H1 (cell line): ENCODE data around the gene DEPDC1. TPM values are rescaled to one million over a fixed set of nuclear protein-coding genes. Genes with fewer than 3 reads are reported as not detected.

ENCODE experiments used
- CTCF ChIA-PET: fragments of 300-600 bp; sonication (Branson Sonifier 250); formaldehyde crosslinking; loops from one replicate; lab custom pipeline; 2021; ENCODE audit not compliant: partially characterized antibody; lab: Charles Lee
- POLR2A ChIA-PET: fragments of 300-600 bp; sonication (Branson Sonifier 250); formaldehyde crosslinking; loops from one replicate; lab custom pipeline; 2021; ENCODE audit warnings: inconsistent platforms; ENCODE audit not compliant: partially characterized antibody; lab: Charles Lee
- DNase-seq, 2 experiments: peaks; one replicate each; pipeline versions ENCODE4 v3.0.0 to v3.0.0-alpha.2; 2010 to 2022; ENCODE audit warnings: low spot score in 2 of 2, low read depth in 1 of 2, mixed read lengths in 1 of 2
- FAIRE-seq: peaks from 2 replicates; lab custom pipeline; 2011; peaks lifted over from hg19 to GRCh38; lab: Jason Lieb, UNC
- H2AFZ ChIP-seq: 2 replicates; pipeline ENCODE4 v1.8.1; 2012; ENCODE audit warnings: low read length, inconsistent platforms
- H2AK5ac ChIP-seq: 2 replicates; pipeline ENCODE4 v1.6.1; 2013; ENCODE audit warnings: low read depth, low read length
- H2BK120ac ChIP-seq: replicated peaks from 2 replicates; pipeline ENCODE3; 2013; ENCODE audit warnings: low read depth, low read length, inconsistent platforms
- H2BK12ac ChIP-seq: 2 replicates; pipeline ENCODE4 v1.6.1; 2013; ENCODE audit warnings: low read depth, low read length
- H2BK15ac ChIP-seq: 2 replicates; pipeline ENCODE4 v1.6.1; 2013; ENCODE audit warnings: low read length
- H2BK20ac ChIP-seq: 2 replicates; pipeline ENCODE4 v1.6.1; 2013; ENCODE audit warnings: low read length
- H2BK5ac ChIP-seq: 2 replicates; pipeline ENCODE4 v1.6.1; 2013; ENCODE audit warnings: low read depth, low read length
- H3K14ac ChIP-seq: 2 replicates; pipeline ENCODE4 v1.6.1; 2013; ENCODE audit warnings: inconsistent platforms; ENCODE audit not compliant: insufficient read length
- H3K18ac ChIP-seq: 2 replicates; pipeline ENCODE4 v1.6.1; 2013; ENCODE audit warnings: low read length; ENCODE audit errors: extremely low read depth
- H3K23ac ChIP-seq: 2 replicates; pipeline ENCODE4 v1.6.1; 2013; ENCODE audit warnings: inconsistent platforms; ENCODE audit not compliant: insufficient read length
- H3K23me2 ChIP-seq: 2 replicates; pipeline ENCODE4 v1.6.1; 2013; ENCODE audit warnings: low read depth, low read length
- H3K27ac ChIP-seq: 2 replicates; pipeline ENCODE4 v1.6.1; 2011; ENCODE audit warnings: low read depth, low read length, inconsistent platforms
- H3K27me3 ChIP-seq, 4 experiments: replicated peaks in 1 of 4; 1 replicate in 1 of 4; 2 replicates in 3 of 4; pipeline versions ENCODE4 v1.6.1 to v1.8.1; 2011 to 2013; ENCODE audit warnings: low read length in 3 of 4, mild to moderate bottlenecking in 3 of 4, inconsistent platforms in 2 of 4, mixed read lengths in 2 of 4, moderate library complexity in 1 of 4; ENCODE audit not compliant: control insufficient read depth in 3 of 4, insufficient read depth in 3 of 4; ENCODE audit errors: extremely low read depth in 1 of 4
- H3K36me3 ChIP-seq, 4 experiments: 2 replicates each; pipeline versions ENCODE4 v1.6.1 to v1.8.1; 2011 to 2013; ENCODE audit warnings: mild to moderate bottlenecking in 4 of 4, low read length in 3 of 4, moderate library complexity in 2 of 4, control low read depth in 1 of 4, inconsistent platforms in 1 of 4; ENCODE audit not compliant: insufficient read depth in 4 of 4, control insufficient read depth in 2 of 4
- H3K4ac ChIP-seq: replicated peaks from 2 replicates; pipeline ENCODE3; 2013; ENCODE audit warnings: low read length, low read depth, mixed read lengths, inconsistent platforms; ENCODE audit not compliant: insufficient read length
- H3K4me1 ChIP-seq, 4 experiments: replicated peaks in 1 of 4; 1 replicate in 1 of 4; 2 replicates in 3 of 4; pipeline versions ENCODE4 v1.6.1 to v1.8.1; 2011 to 2013; ENCODE audit warnings: low read length in 3 of 4, inconsistent platforms in 2 of 4, mixed read lengths in 1 of 4; ENCODE audit not compliant: insufficient read depth in 4 of 4, control insufficient read depth in 3 of 4
- H3K4me2 ChIP-seq, 2 experiments: 2 replicates each; pipeline versions ENCODE4 v1.6.1 to v1.8.1; 2011 to 2013; ENCODE audit warnings: low read depth in 2 of 2, low read length in 2 of 2, control low read depth in 1 of 2, inconsistent platforms in 1 of 2, mild to moderate bottlenecking in 1 of 2; ENCODE audit not compliant: insufficient read depth in 1 of 2
- H3K4me3 ChIP-seq, 4 experiments: fragments of 200-600, 300-600 bp in 1 of 4; sonication (generic), shearing (Covaris generic), sonication (Bioruptor Twin) in 1 of 4; 2 replicates each; pipeline versions ENCODE4 v1.5.1 to v1.8.1; 2011 to 2016; ENCODE audit warnings: low read length in 4 of 4, low read depth in 3 of 4, control low read depth in 2 of 4, inconsistent platforms in 2 of 4, mild to moderate bottlenecking in 2 of 4, mixed read lengths in 1 of 4, moderate library complexity in 1 of 4; ENCODE audit not compliant: insufficient read depth in 2 of 4; ENCODE audit errors: extremely low read depth in 1 of 4
- H3K56ac ChIP-seq: replicated peaks from 2 replicates; pipeline ENCODE3; 2013; ENCODE audit warnings: low read depth, mild to moderate bottlenecking, mixed read lengths, low read length, inconsistent platforms; ENCODE audit not compliant: insufficient read length
- H3K79me1 ChIP-seq: 2 replicates; pipeline ENCODE4 v1.6.1; 2013; ENCODE audit warnings: low read depth, low read length, control low read depth
- H3K79me2 ChIP-seq, 2 experiments: 2 replicates each; pipeline versions ENCODE4 v1.6.1 to v1.8.1; 2012 to 2013; ENCODE audit warnings: low read length in 2 of 2, mild to moderate bottlenecking in 2 of 2, inconsistent platforms in 1 of 2; ENCODE audit not compliant: insufficient read depth in 2 of 2, control insufficient read depth in 1 of 2
- H3K9ac ChIP-seq, 4 experiments: replicated peaks in 1 of 4; 1 replicate in 1 of 4; 2 replicates in 3 of 4; pipeline versions ENCODE4 v1.6.1 to v1.8.1; 2011 to 2013; ENCODE audit warnings: low read depth in 3 of 4, low read length in 3 of 4, control low read depth in 2 of 4, mild to moderate bottlenecking in 2 of 4, moderate library complexity in 2 of 4, inconsistent platforms in 1 of 4; ENCODE audit errors: extremely low read depth in 1 of 4
- H3K9me3 ChIP-seq, 2 experiments: 2 replicates each; pipeline versions ENCODE4 v1.6.1 to v1.8.1; 2012 to 2013; ENCODE audit warnings: mild to moderate bottlenecking in 2 of 2, moderate library complexity in 2 of 2, control low read depth in 1 of 2, inconsistent platforms in 1 of 2, low read depth in 1 of 2, low read length in 1 of 2, mixed read lengths in 1 of 2; ENCODE audit not compliant: insufficient read depth in 2 of 2
- H4K20me1 ChIP-seq, 2 experiments: replicated peaks in 1 of 2; 2 replicates each; pipeline versions ENCODE3 to v1.8.1; 2011 to 2013; ENCODE audit warnings: inconsistent platforms in 2 of 2, low read length in 2 of 2, mild to moderate bottlenecking in 1 of 2; ENCODE audit not compliant: insufficient read depth in 2 of 2, control insufficient read depth in 1 of 2
- H4K5ac ChIP-seq: 2 replicates; pipeline ENCODE4 v1.6.1; 2013; ENCODE audit warnings: low read length, low read depth, mixed read lengths, inconsistent platforms; ENCODE audit not compliant: insufficient read length
- H4K8ac ChIP-seq: 2 replicates; pipeline ENCODE4 v1.8.0; 2013; ENCODE audit warnings: mild to moderate bottlenecking, moderate library complexity, low read length, inconsistent platforms; ENCODE audit not compliant: insufficient read depth; ENCODE audit errors: extremely low read depth
- H4K91ac ChIP-seq: replicated peaks from 2 replicates; pipeline ENCODE3; 2013; ENCODE audit warnings: low read length, mixed read lengths, inconsistent platforms; ENCODE audit not compliant: insufficient read length
- BACH1 ChIP-seq: IDR thresholded peaks from 2 replicates; pipeline ENCODE4 v1.6.1; 2012; ENCODE audit warnings: low read length, improper control_type of control experiment
- CBX8 ChIP-seq: fragments of 300-800, 300-1000 bp; sonication (generic); IDR thresholded peaks from 2 replicates; pipeline ENCODE4 v1.7.1; 2016; ENCODE audit warnings: low read depth, low read length, borderline replicate concordance
- CHD2 ChIP-seq: IDR thresholded peaks from 2 replicates; pipeline ENCODE4 v1.6.1; 2012; ENCODE audit warnings: low read length, improper control_type of control experiment
- CREB1 ChIP-seq: IDR thresholded peaks from 2 replicates; pipeline ENCODE4 v1.6.1; 2012; ENCODE audit warnings: inconsistent platforms
- HDAC2 ChIP-seq, 2 experiments: fragments of 300-600 bp in 1 of 2; sonication (generic) in 1 of 2; IDR thresholded peaks; 2 replicates each; pipeline ENCODE4 v1.6.1; 2011 to 2012; ENCODE audit warnings: low read depth in 2 of 2, low read length in 2 of 2, mild to moderate bottlenecking in 2 of 2, moderate library complexity in 2 of 2, borderline replicate concordance in 1 of 2, inconsistent platforms in 1 of 2
- JUND ChIP-seq: IDR thresholded peaks from 2 replicates; pipeline ENCODE4 v1.6.1; 2011; ENCODE audit warnings: mild to moderate bottlenecking, improper control_type of control experiment, low read length
- RAD21 ChIP-seq, 2 experiments: IDR thresholded peaks in 1 of 2; conservative IDR thresholded peaks in 1 of 2; 2 replicates each; pipeline ENCODE4 v1.6.1; 2011; ENCODE audit warnings: low read depth in 2 of 2, low read length in 2 of 2, improper control_type of control experiment in 1 of 2, inconsistent platforms in 1 of 2, mild to moderate bottlenecking in 1 of 2, moderate library complexity in 1 of 2
- SIX5 ChIP-seq: IDR thresholded peaks from 2 replicates; pipeline ENCODE4 v1.6.1; 2011; ENCODE audit warnings: mild to moderate bottlenecking, low read depth, low read length
- YY1 ChIP-seq: IDR thresholded peaks from 2 replicates; pipeline ENCODE4 v1.6.1; 2011; ENCODE audit warnings: low read depth, mild to moderate bottlenecking, low read length
- WGBS, 2 experiments: shearing (Covaris generic) in 1 of 2; methylation state at CpG; one replicate each; pipeline versions ENCODE4 v1.1.6 to v1.1.7; 2013 to 2015; ENCODE audit warnings: low lambda C conversion rate in 2 of 2, mixed read lengths in 2 of 2, inconsistent platforms in 1 of 2, low coverage in 1 of 2, missing lambda C conversion rate in 1 of 2; ENCODE audit not compliant: insufficient replicate concordance in 2 of 2, insufficient coverage in 1 of 2, insufficient read length in 1 of 2; ENCODE audit errors: extremely low coverage in 1 of 2, missing lambda C conversion rate in 1 of 2; 5-methylcytosine and 5-hydroxymethylcytosine counted together
- polyA plus RNA-seq, 7 experiments: library from polyadenylated mRNA; depleted of rRNA in 3 of 7; stranded (reverse) in 5 of 7; unstranded in 2 of 7; fragments of >200 nt in 5 of 7; fragments of 200-250 nt in 2 of 7; gene quantifications; 1 replicate in 5 of 7; 2 replicates in 1 of 7; 4 replicates in 1 of 7; pipeline versions ENCODE4 v1.2.1 to v1.2.3, GENCODE V29; 2011 to 2013; ENCODE audit warnings: missing spikeins in 2 of 7, mixed read lengths in 2 of 7
- total RNA-seq: library from RNA; stranded (reverse); fragmentation: NEBNext Ultra II Directional; extraction: Animal tissue kit (Norgen Biotek cat#: 25700); gene quantifications from 2 replicates; pipeline ENCODE4 v1.2.1, GENCODE V29; 2021
- TF ChIP-seq, protein P1 (sequence below), 3 experiments: IDR thresholded peaks; 1 replicate in 2 of 3; 2 replicates in 1 of 3; pipeline versions ENCODE4 v1.5.1 to v1.6.1; 2011; ENCODE audit warnings: low read length in 3 of 3, mild to moderate bottlenecking in 3 of 3, inconsistent platforms in 2 of 3, low read depth in 1 of 3, moderate library complexity in 1 of 3; ENCODE audit not compliant: insufficient read depth in 1 of 3; ENCODE audit errors: control extremely low read depth in 1 of 3

Gene DEPDC1
- total and polyA plus RNA-seq, 2 of the 8 experiments (the other 6 are each of a cell fraction or from before 2014, with no cell fraction given), result 5.5 to 46.5 TPM

DNA sequence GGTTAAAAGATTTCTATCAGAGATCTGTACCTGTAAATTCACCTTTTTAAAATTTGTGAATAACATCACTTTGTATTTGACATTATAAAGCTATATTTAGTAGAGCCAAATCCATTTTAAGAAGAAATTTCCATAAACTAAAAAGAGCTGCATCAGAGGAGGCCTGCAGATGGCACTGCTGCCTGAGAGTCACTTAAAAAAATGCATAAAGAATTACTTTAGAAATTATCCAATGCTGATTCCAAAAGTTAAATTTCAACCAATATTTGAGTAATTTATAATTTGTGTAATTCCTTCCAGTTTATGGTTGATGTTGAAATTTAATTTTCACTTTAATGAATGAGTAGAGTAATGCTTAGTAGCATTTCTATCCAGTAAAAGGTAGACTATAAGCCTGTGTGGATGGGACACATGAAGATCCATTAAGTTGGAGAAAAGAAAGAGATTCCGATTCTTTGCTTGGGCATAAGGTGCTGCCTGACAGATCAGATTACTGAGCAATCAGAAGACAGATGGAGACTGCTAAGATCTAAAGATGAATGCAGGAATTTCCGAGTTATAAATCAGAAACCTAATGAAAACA is 26.4 kb downstream of the DEPDC1 start:
- TF ChIP-seq HDAC2 (IDR thresholded peaks at IDR 0.05; ENCODE audit: borderline replicate concordance in 1 of 2, low read depth in 2 of 2, low read length in 2 of 2) (no peak), CHD2 (no peak), JUND (no peak), CBX8 (no peak), CREB1 (no peak), BACH1 (no peak), RAD21 (IDR thresholded peaks at IDR 0.05 in 1 of 2, conservative IDR thresholded peaks at IDR 0.05 in 1 of 2; ENCODE audit: low read depth in 2 of 2, low read length in 2 of 2) (peak; percentile 51 to 54), SIX5 (no peak), YY1 (no peak)
- TF ChIP-seq, protein P1, sequence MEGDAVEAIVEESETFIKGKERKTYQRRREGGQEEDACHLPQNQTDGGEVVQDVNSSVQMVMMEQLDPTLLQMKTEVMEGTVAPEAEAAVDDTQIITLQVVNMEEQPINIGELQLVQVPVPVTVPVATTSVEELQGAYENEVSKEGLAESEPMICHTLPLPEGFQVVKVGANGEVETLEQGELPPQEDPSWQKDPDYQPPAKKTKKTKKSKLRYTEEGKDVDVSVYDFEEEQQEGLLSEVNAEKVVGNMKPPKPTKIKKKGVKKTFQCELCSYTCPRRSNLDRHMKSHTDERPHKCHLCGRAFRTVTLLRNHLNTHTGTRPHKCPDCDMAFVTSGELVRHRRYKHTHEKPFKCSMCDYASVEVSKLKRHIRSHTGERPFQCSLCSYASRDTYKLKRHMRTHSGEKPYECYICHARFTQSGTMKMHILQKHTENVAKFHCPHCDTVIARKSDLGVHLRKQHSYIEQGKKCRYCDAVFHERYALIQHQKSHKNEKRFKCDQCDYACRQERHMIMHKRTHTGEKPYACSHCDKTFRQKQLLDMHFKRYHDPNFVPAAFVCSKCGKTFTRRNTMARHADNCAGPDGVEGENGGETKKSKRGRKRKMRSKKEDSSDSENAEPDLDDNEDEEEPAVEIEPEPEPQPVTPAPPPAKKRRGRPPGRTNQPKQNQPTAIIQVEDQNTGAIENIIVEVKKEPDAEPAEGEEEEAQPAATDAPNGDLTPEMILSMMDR (IDR thresholded peaks at IDR 0.05; ENCODE audit: control extremely low read depth in 1 of 3, insufficient read depth in 1 of 3, low read depth in 1 of 3, low read length in 3 of 3), result peak in 1 of 3 experiments; percentile 20; a peak in 2 of 4 replicates
- TF ChIP-seq, all 59 proteins: peak for 2
- H3K23me2 ChIP-seq, result no peaks in the 10 kb centered on the region
- FAIRE-seq (no peak), DNase-seq (no peak)
- 92% methylated on average over 2 of the region's 2 CpGs; no CpG with 5 or more reads in 1 of the 2 experiments for WGBS, 2 experiments
- no peak overlapping the region for H3K23ac ChIP-seq
- H3K4me1 ChIP-seq, result peaks cover 0 to 4% (median 0%) of the 10 kb centered on the region in 4 experiments; a peak in 2 of 7 replicates
- no peaks in the 10 kb centered on the region for H3K79me2 ChIP-seq
- no peak overlapping the region for H2AFZ ChIP-seq
- no peak overlapping the region for H4K5ac ChIP-seq
- H3K9me3 ChIP-seq, result no peaks in the 10 kb centered on the region
- H2BK12ac ChIP-seq, result no peak overlapping the region
- H3K4me3 ChIP-seq, result no peak overlapping the region
- no peak overlapping the region for H3K4ac ChIP-seq
- ChIA-PET CTCF (interaction anchor here (0.9 to 2.9 kb wide), 9 partner anchors 9 to 704 kb away, joined by 3 to 19 read pairs (median 5); partner anchors contain the start of gene RPE65), POLR2A (no interaction called here)
- H3K36me3 ChIP-seq, result no peaks in the 10 kb centered on the region; a peak in 1 of 8 replicates
- no peak overlapping the region for H3K56ac ChIP-seq
- no peak overlapping the region for H2BK20ac ChIP-seq
- no peak overlapping the region for H2BK15ac ChIP-seq
- H3K27me3 ChIP-seq, result no peaks in the 10 kb centered on the region
- H3K18ac ChIP-seq, result no peak overlapping the region
- no peak overlapping the region for H2BK5ac ChIP-seq
- H4K8ac ChIP-seq, result no peak overlapping the region
- no peak overlapping the region for H3K9ac ChIP-seq
- no peaks in the 10 kb centered on the region for H4K20me1 ChIP-seq
- H3K4me2 ChIP-seq, result no peak overlapping the region
- H2AK5ac ChIP-seq, result no peak overlapping the region
- H3K27ac ChIP-seq, result no peak overlapping the region
- H2BK120ac ChIP-seq, result no peak overlapping the region
- H3K14ac ChIP-seq, result no peak overlapping the region
- H4K91ac ChIP-seq, result no peak overlapping the region
- H3K79me1 ChIP-seq, result no peaks in the 10 kb centered on the region
